ACHN (cell line): Measurements from ENCODE around the gene ARHGAP15.
"Not testable (repeated sequence)": the region's sequence is repeated elsewhere in the genome, so short reads cannot be mapped to it uniquely, and the experiment has no call there.

Source experiments
- DNase-seq: peaks from one replicate; pipeline ENCODE4 v3.0.0-alpha.2; 2015
- in situ Hi-C: cut with HindIII; loops from 2 replicates; pipeline ENCODE4 v1.10.0; 2017; ENCODE audit warnings: low sequenced_read_pairs, low pct_ligation_motif_present, low pct_unique_long_range_greater_than_20kb

ARHGAP15 gene

DNA sequence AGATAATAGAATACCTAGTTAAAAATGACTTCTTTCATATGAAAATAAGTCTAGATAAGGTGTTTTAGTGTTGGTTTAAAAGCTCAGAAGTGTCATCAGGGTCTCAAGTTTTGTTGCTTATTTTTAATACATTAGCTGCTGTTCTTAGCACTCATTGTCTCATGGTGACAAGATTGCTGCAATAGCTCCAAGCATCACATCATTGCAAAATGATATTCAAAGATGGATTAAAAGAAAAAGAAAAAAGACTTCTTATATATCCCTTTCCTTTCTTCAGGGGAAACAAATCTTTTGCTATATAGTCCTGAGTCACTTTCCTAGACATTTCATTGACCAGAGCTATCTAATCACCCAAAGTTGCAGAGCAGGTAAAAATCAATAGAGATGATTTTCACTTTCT, 386.1 kb downstream of the ARHGAP15 start:
- no peak for DNase-seq
- in situ Hi-C loops: no loop called here

DNA sequence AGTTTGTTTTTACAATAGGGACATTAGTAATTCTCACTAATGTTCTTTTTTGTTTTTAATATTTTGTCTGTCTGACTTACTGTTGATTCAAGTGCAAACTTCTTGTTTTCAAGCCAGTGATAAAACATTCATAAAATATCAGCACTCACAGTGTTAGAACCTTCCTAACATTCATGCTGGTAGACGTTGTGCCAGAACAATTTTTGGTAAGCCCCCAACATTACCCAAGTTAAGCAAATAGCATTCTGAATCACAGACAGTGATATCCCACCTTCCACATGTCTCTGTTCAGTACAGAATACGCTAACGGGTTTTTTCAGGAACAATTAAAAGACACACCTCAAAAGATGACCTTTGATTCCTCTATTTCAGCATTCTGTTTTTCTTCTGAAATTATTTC, 390.3 kb downstream of the ARHGAP15 start:
- in situ Hi-C loops: no loop called here
- DNase-seq: no peak

DNA sequence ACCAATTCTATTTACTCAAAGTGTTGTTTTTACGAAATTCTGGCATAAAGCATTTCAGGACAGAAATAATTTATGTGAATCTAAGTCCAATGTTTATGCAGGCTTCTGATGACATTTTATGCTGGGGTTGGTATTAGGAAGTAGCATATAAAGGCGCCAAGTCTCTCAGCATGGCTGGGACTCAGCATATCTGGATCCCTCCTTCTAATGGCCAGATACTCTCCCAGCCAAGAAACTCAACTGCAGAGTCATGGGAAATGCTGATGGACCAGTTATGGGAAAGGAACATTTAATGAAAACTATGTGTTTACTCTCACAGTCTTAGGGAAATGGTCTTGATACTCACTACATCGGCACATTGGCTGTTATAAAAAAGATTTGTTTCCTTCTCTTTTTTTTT, 392.2 kb downstream of the ARHGAP15 start:
- in situ Hi-C loops: no loop called here
- DNase-seq: no peak

DNA sequence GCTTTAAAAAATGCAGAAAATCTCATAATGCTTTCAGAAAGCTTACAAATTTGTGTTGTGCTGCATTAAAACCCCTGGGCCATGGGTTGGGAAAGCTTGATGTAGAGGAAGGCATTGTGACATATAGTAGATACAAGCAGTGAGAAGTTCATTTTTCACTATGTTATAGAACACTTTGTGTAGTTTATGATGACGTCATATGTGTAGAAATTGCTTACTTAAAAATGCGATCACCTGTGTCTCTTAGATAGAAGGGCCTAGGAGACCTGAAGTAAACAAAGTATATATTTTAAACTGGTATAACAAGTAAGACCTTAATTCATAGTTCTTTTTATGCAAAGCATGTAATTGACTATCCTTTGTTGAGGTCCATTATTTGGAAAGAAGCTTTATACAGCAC, 393.5 kb downstream of the ARHGAP15 start:
- in situ Hi-C loops: no loop called here
- DNase-seq: no peak

DNA sequence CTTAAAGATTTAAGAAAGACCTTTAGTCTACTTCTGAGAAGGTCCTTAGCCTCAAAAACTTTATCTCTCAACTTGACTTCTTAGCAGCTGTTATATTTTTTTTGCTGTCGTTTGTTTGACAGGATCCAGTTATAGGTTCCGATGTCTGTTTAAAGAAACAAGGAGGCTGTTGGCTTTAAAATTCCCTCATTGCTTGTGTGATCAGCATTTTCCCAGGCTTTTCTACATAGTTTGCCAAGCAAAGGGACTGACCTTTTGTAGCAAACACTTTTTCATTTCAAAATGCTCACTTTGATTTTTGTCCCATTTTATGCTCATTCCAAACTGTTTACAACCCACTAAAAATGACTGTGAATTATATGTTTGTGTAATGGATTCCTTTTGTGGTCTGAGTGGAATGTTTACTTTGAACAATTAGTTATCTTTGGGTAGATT, 394.9 kb downstream of the ARHGAP15 start:
- DNase-seq: no peak
- in situ Hi-C loops: no loop called here

DNA sequence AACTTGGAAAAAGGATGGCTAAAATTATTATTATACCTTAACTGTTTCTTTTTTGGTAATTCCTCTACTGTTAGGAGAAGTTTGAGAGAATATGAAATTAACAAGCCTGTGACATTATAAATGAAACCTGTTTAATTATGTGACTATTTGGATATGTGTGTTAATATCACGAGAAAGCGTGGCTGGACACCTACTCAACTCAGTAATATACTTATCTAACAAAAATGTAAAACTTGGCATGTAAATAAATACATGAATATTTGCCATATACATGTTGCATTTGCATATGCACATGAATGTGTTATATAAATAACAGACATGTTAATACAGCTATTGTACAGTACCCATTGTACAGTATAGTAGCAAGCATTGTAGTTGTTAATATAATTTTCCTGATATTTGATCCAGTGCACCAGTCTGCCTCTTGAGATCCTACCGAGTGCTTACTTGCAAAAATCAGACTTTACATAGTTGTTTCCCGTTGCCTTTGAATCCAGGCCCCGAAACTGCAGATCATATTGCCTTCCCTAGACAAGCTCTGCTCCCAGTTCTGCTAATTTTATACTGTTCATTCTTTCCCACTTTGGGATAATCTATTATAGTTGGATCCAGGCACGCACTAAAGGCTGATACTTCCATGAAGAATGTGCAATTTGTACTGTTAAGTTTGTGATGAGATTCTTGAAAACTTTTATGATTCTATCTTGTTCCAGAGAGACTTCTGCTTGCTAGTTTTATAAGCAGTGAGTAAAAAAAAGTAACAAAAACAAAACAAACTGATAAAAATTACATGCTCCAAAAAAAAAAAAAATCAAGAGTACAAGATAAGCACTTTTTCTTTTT, 395.6 kb downstream of the ARHGAP15 start:
- in situ Hi-C loops: no loop called here
- DNase-seq: no peak

DNA sequence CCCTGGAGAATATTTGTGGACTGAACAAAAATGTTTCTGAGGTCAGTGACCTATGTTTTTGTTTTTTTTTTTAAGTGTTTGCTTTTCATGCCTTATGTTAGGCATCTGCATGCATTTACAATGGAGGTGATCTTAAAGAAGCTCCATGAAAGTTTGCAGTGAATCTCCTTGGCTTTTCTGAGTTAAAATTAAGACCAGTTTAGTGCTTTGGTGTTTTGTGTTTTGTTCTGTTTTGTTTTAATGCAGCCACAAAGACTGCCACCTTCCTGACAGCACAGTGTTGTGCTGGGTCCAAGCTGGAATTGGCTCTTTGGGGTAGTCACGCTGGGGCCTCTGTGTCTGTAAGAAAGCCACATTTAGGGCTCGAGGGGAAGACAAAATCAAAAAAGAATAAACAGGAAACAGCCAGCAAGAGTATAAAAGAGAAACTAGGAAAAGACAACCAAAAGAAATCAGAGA, 396.2 kb downstream of the ARHGAP15 start:
- in situ Hi-C loops: no loop called here
- DNase-seq: no peak

DNA sequence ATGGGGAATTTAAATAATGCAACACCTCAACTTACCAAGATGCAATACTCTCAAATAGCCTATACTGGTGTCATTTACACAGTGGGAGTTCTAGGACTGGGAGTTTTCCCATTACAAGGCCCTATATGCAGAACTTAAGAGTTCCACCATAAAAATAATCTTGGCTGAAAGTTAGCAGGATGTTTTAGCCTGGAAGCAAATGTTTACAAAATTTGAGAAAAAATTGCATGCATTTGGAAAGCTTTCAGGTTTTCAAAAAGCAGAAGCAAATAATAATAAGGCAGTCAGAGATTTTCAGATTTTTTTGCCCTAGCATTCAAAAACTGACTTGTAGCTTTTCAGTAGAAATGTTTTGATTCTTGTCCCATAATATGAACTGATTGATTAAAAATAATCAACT, 397.3 kb downstream of the ARHGAP15 start:
- DNase-seq: no peak
- in situ Hi-C loops: no loop called here

DNA sequence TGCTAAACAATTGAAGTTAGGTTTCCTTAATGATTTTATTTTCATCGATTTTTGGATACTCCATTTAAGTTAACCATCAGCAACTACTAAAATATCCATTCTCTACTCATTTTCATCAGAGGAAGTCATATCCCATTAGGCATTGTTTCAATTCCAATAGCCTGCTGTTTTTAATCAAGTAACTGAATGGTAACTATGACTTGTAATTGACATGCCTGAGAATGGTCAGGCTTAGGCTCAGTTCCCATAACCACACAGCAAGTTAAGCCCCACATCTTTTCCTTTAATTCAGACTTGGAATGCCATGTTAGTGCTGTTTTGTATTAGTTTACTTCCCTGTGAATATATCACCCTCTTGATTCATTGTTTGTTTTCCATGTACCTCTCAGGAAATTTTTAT, 398.8 kb downstream of the ARHGAP15 start:
- in situ Hi-C loops: no loop called here
- DNase-seq: no peak

DNA sequence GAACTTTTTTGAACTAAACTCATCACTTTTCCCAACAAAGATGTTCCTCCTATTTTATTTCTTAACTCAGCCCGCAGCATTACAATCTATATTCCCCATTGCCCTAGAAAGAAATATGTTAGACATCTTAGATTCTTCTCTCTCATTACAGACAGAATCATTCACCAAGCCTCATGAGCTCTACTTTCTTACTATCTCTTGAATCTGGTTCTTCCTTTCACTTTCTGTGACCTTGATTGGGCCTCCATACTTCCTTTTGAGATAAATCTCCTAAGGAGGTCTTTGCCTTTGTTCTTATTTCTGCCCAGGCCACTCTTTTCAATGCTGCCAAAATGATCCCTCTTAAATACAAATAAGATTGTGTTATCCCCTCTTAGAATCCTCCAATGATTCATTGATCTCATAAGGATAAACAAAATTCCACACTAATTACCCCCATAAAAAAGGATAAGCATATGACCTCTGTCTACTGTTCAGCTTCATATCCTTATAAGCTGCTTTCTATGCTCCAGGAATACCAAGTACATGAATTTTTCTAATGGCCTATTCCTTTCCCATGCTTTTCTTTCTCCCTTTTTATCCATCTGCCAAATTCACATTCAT, 400.0 kb downstream of the ARHGAP15 start:
- in situ Hi-C loops: no loop called here
- no peak for DNase-seq

DNA sequence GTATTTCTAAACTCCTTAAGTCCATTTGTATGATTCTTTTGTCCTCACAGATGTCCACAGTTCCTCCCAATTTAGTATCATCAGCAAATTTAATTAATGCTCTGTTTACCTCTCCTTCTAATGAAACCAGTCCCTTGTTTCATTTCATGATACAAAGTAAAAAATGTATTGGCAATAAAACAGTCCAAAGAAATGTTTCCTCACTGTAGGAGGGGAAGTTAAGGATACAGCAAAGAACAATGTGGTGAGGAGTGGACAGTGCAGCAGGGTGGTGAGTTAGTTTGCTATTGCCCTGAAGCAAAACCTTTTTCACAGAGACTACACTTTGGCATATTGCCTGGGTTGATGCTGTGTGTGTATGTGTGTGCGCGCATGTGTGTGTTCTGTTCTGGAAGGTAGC, 401.5 kb downstream of the ARHGAP15 start:
- in situ Hi-C loops: no loop called here
- DNase-seq: no peak

DNA sequence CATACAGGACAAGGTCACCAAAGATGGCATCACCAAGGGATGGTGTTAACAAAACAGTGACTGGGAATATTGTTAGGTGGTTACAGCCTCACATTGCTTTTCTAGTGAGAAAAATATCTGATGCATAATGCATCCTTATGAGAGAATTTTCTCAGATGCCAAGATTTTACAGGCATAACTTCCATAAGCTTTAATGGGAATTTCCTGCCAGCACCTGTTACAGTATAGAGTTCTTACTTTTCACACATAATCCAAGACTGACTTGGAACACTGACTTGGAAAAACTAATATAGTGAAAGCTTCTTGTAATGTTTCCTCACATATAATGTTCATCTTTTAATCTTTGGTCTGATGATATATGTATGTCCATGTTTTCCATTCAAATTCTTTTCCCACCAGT, 402.8 kb downstream of the ARHGAP15 start:
- in situ Hi-C loops: no loop called here
- no peak for DNase-seq

DNA sequence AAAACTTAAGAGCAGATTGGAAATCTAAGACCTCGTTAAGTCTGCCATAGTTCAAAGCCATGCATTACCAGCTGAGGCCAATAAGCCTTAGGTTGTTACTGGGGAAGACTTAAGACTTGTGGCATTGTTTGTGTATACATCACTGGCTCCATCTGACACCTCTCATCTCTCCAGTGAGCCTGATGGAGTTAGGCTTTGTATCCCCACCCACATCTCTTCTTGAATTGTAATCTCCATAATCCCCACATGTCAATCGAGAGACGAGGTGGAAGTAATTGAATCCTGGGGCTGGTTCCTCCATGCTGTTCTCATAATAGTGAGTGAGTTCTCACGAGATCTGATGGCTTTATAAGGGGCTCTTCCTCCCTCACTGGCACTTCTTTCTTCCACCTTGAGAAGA, 404.6 kb downstream of the ARHGAP15 start:
- no peak for DNase-seq
- in situ Hi-C loops: no loop called here

DNA sequence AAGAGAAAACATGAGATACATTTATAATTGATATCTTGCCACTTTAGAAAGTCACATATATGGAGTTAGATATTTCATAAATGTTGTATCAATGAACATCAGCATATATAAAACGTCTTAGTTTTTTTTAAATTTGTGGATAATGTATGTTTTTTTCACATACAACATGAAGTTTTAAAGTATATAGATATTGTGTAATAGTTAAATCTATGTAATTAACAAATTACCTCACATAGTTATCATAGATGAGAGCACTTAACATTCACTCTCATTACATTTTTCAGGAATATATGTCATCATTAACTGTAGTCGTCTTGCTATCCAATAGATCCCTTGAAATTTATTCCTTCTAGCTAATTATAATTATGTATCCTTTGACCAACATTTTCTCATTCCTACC, 406.6 kb downstream of the ARHGAP15 start:
- no peak for DNase-seq
- in situ Hi-C loops: no loop called here

DNA sequence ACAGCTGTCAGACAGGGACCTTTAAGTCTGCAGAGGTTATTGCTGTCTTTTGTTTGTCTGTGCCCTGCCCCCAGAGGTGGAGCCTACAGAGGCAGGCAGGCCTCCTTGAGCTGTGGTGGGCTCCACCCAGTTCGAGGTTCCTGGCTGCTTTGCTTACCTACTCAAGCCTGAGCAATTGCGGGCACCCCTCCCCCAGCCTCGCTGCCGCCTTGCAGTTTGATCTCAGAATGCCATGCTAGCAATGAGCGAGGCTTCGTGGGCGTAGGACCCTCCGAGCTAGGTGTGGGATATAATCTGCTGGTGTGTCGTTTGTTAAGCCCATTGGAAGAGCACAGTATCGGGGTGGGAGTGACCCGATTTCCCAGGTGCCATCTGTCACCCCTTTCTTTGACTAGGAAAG, 412.7 kb downstream of the ARHGAP15 start:
- in situ Hi-C loops, DNase-seq: not testable (repeated sequence)

DNA sequence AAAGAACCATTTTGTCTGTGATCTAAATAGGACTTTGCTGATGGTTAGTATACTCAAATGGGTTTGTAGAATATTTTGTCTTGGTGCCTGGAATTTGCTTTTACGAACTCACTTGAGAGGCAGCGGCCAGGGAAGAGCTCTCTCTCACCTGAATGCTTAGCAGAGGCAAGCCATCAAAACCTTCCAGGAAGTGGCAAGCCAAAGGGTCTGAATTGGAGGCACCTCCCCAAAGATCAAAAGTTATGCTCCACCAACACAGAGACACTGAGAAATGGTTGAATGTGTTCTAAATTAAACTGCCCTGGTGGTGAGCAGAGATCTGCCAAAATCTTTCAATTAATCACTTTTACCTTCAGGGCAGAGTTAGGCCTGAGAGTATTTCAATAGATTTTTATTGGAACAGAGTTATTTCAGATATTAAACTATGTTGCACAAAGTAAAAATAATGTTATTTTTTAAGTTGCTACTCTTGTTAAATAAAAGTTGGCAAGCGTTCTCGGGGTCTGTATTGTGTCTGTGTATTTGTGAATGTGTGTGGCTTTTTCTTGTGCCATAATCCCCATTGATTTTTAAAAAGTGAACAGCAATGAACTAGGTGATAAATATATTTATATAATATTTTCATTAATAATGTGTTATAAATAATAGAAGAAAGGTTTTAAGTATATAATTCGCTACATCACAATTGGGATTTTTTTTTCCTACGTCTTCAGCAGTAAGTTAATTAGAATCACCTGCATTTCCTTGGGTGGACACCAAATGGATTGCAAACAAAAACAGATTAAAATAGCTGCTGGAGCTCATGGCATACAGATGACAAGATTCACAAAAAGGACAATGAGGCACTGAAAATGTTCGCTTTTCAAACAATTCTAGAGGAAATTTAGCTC, 416.1 kb downstream of the ARHGAP15 start:
- no peak for DNase-seq
- in situ Hi-C loops: no loop called here

DNA sequence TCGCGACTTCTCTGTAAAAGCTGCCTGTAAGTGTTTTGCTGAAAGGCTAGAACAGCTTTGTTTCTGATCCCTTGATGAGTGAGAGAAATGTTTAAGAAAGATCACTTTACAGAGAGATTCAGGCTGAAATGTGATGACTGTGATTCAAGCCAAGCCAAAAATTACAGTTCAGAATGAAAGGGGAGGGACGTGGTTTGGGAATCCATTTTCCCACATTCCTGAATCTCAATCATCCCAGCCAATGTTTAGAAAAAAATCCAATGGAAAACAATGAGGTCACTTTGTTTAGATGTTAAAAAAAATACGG, 416.7 kb downstream of the ARHGAP15 start:
- no peak for DNase-seq
- in situ Hi-C loops: no loop called here

DNA sequence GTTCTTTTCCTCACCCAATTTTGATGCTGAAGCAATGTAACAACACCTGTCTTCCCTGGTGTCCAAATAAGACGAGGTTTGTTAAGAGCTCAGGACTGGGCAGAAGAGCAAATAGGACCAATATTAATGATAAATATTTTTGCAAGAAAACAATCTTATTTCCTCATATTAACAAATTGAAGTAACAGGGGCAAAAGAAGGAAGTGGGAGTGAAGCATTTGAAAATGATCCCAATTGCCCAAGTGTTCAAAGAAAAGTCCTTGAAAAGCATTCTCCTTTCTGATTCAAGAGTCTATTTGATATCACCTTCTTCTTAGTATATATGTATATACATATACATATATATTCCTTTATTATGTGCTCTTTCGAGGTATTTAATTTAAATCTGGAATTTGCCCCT, 418.8 kb downstream of the ARHGAP15 start:
- in situ Hi-C loops: no loop called here
- DNase-seq: no peak

DNA sequence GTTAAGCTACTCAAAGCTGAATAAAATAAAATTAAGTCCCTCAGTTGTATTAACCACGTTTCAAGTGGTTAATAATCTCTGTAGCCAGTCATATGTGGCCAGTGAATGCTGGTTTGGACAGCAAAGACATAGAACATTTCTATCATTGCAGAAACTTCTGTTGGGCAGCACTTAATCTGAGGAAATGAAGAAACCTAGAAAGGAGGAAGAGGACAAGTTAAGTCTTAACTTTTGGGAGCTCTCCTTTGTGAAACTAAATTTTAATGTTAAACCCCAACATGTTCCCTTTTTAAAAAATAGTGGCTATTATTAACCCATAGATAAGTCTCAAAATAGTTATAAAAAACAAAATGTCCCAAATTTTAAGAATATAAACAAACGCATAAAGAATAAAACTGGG, 421.3 kb downstream of the ARHGAP15 start:
- no peak for DNase-seq
- in situ Hi-C loops: no loop called here
